G401 (cell line): ENCODE measurements around the gene PCAT6. TPM values are rescaled to one million over a fixed set of nuclear protein-coding genes. Genes with fewer than 3 reads are reported as not detected.
A peak's percentile ranks its signal among the peaks of the same experiment; 100 is the strongest.

Experiments
- DNase-seq: peaks from one replicate; pipeline ENCODE4 v3.0.0-alpha.2; 2015; ENCODE audit warnings: low spot score
- in situ Hi-C: cut with HindIII; loops from 2 replicates; pipeline ENCODE4 v1.10.0; 2016; ENCODE audit warnings: low sequenced_read_pairs, mixed read lengths
- total RNA-seq: library from RNA; depleted of rRNA; stranded (reverse); fragments of >200 nt; shearing (Covaris generic); gene quantifications from 2 replicates; pipeline ENCODE4 v1.2.3, GENCODE V29; 2014; rRNA removed

The PCAT6 gene
- total RNA-seq, 1 experiment from 2014 or later = not detected

GRCh38 chr1:202836623-202837403, 26.1 kb downstream of the PCAT6 start:
- DNase-seq = no peak
- in situ Hi-C loops = no loop called here

- DNase-seq = no peak
- in situ Hi-C loops = no loop called here
Measured at GRCh38 chr1:202837746-202838262, 27.1 kb downstream of the PCAT6 start.

- in situ Hi-C loops = no loop called here
- no peak for DNase-seq
Measured at GRCh38 chr1:202843081-202843480, 32.3 kb downstream of the PCAT6 start.

- in situ Hi-C loops = no loop called here
- no peak for DNase-seq
Measured at GRCh38 chr1:202844259-202844658, 33.5 kb downstream of the PCAT6 start.

- DNase-seq = no peak
- in situ Hi-C loops = no loop called here
Measured at GRCh38 chr1:202844935-202845334, 34.2 kb downstream of the PCAT6 start.

GRCh38 chr1:202848191-202848542, 37.4 kb downstream of the PCAT6 start:
- no peak for DNase-seq
- in situ Hi-C loops = no loop called here

GRCh38 chr1:202850593-202851362, 40.0 kb downstream of the PCAT6 start:
- in situ Hi-C loops = no loop called here
- no peak for DNase-seq

- in situ Hi-C loops = no loop called here
Measured at GRCh38 chr1:202852163-202852904, 41.6 kb downstream of the PCAT6 start.

GRCh38 chr1:202854787-202855186, 44.0 kb downstream of the PCAT6 start:
- in situ Hi-C loops = no loop called here

More at GRCh38 chr1:202852163-202852904, 41.6 kb downstream of the PCAT6 start:
- DNase-seq = peak; percentile 29

GRCh38 chr1:202856014-202856413, 45.3 kb downstream of the PCAT6 start:
- DNase-seq = no peak
- in situ Hi-C loops = no loop called here

More at GRCh38 chr1:202854787-202855186, 44.0 kb downstream of the PCAT6 start:
- no peak for DNase-seq

GRCh38 chr1:202857136-202857610, 46.4 kb downstream of the PCAT6 start:
- DNase-seq = no peak
- in situ Hi-C loops = no loop called here

GRCh38 chr1:202858331-202858730, 47.6 kb downstream of the PCAT6 start:
- no peak for DNase-seq
- in situ Hi-C loops = no loop called here

- DNase-seq = no peak
- in situ Hi-C loops = no loop called here
Measured at GRCh38 chr1:202858789-202859414, 48.1 kb downstream of the PCAT6 start.

GRCh38 chr1:202860744-202861419, 50.1 kb downstream of the PCAT6 start:
- in situ Hi-C loops = no loop called here
- DNase-seq = peak; percentile 59

Other genes starting within 250 kb of the PCAT6 start
- gene SYT2, start 100.5 kb upstream of the PCAT6 start, total RNA-seq = not detected in 2 replicates
- gene KDM5B, start 2.5 kb upstream of the PCAT6 start, total RNA-seq = 22.2 and 31.1 TPM in 2 replicates
- 5.2 and 7.1 TPM in 2 replicates for gene RABIF, start 78.2 kb downstream of the PCAT6 start, total RNA-seq
- gene KLHL12, start 116.3 kb downstream of the PCAT6 start, total RNA-seq = 33.4 and 46.5 TPM in 2 replicates
- gene ADIPOR1, start 147.4 kb downstream of the PCAT6 start, total RNA-seq = 69.1 and 74.6 TPM in 2 replicates
- 29.2 and 43.4 TPM in 2 replicates for gene CYB5R1, start 156.3 kb downstream of the PCAT6 start, total RNA-seq
- 177 and 200 TPM in 2 replicates for gene TMEM183A, start 196.4 kb downstream of the PCAT6 start, total RNA-seq
- gene PPFIA4, start 215.5 kb downstream of the PCAT6 start, total RNA-seq = 2.1 and 3.4 TPM in 2 replicates